ENCODE measurements around the gene MPP3.

The MPP3 gene

DNA sequence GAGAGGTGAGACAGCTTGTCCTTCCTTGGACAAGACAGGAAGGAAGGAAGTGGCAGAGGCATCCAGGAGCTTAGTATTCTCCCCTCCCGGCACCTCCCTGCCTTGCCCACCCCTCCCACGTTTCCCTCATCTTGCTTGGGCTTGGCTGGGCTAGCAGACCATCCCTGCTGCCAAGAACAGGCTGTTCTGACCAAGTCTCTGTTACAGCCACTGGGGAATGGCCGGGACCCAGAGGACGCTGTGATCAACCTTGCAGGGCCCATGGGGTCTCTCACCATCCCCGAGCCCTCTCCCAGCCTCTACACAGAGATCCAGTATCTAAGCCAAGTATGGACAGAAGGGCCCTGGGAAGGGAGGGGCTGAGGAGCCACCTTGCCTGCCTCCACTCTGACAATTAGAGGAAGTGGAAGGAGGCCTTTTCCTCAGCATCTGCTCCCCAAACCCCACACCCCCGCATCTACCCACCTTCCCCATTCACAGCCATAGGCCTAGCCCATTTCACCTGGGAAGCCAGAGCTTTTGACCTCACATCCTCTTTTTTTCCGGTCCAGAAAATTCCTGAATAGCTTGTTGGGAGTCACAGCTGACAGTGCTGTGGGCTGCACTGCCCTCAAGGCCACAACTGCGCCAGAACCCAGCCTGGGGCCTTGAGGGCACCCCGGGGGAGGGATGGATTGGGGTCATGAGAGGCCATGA is 28.1 kb upstream of the MPP3 start:
- in situ Hi-C loops (cut with HindIII; ENCODE audit: low sequenced_read_pairs), result no loop called here
- no peak for DNase-seq (ENCODE audit: low read depth)
- H3K4me3 ChIP-seq (ENCODE audit: low read depth, low read length), result no peak overlapping the region
- TF ChIP-seq, protein P1, sequence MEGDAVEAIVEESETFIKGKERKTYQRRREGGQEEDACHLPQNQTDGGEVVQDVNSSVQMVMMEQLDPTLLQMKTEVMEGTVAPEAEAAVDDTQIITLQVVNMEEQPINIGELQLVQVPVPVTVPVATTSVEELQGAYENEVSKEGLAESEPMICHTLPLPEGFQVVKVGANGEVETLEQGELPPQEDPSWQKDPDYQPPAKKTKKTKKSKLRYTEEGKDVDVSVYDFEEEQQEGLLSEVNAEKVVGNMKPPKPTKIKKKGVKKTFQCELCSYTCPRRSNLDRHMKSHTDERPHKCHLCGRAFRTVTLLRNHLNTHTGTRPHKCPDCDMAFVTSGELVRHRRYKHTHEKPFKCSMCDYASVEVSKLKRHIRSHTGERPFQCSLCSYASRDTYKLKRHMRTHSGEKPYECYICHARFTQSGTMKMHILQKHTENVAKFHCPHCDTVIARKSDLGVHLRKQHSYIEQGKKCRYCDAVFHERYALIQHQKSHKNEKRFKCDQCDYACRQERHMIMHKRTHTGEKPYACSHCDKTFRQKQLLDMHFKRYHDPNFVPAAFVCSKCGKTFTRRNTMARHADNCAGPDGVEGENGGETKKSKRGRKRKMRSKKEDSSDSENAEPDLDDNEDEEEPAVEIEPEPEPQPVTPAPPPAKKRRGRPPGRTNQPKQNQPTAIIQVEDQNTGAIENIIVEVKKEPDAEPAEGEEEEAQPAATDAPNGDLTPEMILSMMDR (IDR thresholded peaks at IDR 0.05; ENCODE audit: low read depth, low read length, missing control alignments), result no peak

DNA sequence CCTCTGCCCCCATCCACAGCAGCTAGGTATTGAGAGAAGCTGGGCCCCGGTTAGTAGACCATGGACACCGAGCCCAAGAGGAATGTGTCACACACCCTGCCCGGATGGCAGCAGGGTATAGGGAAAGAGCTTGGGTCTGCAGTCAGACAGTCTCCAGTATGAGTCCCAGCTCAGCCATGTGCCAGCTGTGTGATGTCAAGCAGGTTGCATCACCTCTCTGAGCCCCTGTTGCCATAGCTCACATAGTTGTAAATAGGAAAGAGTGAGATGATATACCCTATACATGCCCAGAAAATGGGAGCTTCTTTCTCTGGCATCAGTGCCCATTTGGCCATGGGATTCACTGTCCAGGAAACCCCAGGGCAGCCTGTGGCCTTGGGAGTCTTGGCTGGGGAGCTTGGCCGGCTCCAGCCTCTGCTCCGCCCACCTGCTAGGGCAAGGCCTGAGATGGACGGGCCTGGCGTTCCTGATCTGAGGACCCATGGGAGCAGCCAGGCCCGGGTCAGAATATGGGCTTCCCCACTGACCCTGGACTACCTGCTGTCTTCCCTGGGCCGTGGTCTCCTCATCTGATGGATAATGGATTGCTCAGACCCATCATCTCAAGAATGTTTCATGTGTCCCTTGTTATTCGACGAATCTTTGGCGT is 27.3 kb upstream of the MPP3 start:
- in situ Hi-C loops (cut with HindIII; ENCODE audit: low sequenced_read_pairs), result no loop called here
- H3K4me3 ChIP-seq (ENCODE audit: low read depth, low read length), result no peak overlapping the region
- DNase-seq (ENCODE audit: low read depth), result no peak
- TF ChIP-seq, protein P1 (IDR thresholded peaks at IDR 0.05; ENCODE audit: low read depth, low read length, missing control alignments), result no peak

DNA sequence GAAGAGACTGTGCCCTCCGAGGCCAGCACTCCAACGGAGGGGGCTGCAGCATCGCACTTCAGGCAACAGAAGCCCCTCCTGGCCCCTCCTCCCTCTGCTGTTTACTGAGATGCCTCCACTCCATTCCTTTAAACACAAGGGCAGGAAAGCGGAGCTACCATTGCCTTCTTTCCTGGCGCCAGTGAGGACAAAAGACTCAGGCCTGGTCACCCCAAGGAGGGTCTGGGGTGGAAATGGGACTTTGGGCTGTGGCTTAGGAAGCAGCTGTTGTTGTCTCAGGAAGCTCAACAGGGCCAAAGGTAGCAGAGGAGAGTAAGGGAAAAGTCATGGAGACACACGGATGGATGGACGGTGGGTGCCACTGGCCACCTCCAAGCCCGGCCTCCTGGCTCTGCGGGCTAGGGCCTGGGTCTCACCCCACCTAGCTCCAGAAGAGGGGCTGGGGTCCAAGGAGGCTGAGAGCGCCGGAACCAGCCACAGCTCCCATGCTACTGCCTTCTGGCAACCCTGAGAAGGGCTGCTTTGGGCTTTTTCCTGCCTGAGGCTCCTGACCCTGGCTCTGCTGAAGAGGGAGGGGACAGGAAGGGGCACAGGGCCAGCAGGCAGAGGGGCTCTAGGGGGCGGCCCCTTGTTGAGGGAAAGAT is 25.1 kb upstream of the MPP3 start:
- TF ChIP-seq, protein P1 (IDR thresholded peaks at IDR 0.05; ENCODE audit: low read depth, low read length, missing control alignments), result no peak
- DNase-seq (ENCODE audit: low read depth), result no peak
- no peak overlapping the region for H3K4me3 ChIP-seq (ENCODE audit: low read depth, low read length)
- in situ Hi-C loops (cut with HindIII; ENCODE audit: low sequenced_read_pairs), result no loop called here

DNA sequence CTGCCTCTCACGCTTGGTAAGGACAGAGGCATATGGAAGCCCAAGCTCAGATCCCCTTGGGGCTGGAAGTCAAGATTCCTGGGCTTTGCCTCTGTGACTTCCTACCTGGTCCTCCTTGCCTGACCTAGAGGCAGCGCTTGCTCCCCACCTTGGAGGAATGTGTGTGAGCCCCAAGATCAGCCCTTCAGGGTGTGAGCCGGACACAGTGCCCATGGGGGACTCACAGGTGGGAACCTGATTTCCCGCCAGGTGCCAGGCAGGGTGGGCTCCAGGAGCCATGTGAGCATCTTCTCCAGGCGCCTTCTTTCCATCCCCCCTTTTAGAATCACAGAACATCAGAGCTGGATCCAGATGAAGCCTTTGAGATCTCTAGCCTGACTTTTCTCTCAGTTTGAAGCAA is 24.2 kb upstream of the MPP3 start:
- in situ Hi-C loops (cut with HindIII; ENCODE audit: low sequenced_read_pairs), result no loop called here
- TF ChIP-seq, protein P1 (IDR thresholded peaks at IDR 0.05; ENCODE audit: low read depth, low read length, missing control alignments), result no peak
- DNase-seq (ENCODE audit: low read depth), result no peak

DNA sequence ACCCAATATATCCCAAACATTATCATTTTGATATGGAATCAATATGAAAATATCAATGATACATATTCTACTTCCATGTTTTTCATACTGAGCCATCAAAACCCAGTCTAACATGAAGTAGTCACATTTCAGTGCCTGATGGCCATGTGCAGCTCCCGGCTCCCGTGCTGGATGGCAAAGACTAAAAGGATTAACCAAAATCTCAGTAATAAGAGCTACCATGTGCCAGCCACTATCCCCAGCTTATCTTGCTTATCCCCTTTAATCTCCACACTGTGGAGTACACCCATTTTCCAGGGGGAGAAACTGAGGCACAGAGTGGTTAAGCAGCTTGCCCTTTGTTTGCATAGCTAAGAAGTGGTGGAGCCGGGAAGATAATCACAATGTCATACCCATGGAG is 23.2 kb upstream of the MPP3 start:
- TF ChIP-seq, protein P1 (IDR thresholded peaks at IDR 0.05; ENCODE audit: low read depth, low read length, missing control alignments), result no peak
- H3K4me3 ChIP-seq (ENCODE audit: low read depth, low read length), result no peak overlapping the region
- in situ Hi-C loops (cut with HindIII; ENCODE audit: low sequenced_read_pairs), result no loop called here
- DNase-seq (ENCODE audit: low read depth), result no peak

More for the DNA sequence above, 24.2 kb upstream of the MPP3 start:
- no peak overlapping the region for H3K4me3 ChIP-seq (ENCODE audit: low read depth, low read length)

DNA sequence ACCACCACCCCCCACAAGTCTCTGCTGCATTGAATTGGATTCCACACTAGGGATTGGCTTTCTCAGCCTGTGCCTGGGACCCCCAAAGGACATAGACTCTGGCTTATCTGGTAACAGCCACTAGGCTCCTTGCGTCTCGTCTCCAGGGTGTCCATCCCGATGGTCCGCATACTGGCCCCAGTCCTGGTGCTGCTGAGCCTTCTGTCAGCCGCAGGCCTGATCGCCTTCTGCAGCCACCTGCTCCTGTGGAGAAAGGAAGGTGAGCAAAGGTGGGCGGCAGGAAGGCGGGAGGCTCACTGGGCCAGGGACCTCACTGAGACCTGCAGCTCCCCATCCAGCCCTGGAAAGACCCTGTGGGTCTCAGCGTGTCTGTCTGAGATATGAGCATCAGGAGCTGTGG is 22.1 kb upstream of the MPP3 start:
- DNase-seq (ENCODE audit: low read depth), result no peak
- in situ Hi-C loops (cut with HindIII; ENCODE audit: low sequenced_read_pairs), result no loop called here
- TF ChIP-seq, protein P1 (IDR thresholded peaks at IDR 0.05; ENCODE audit: low read depth, low read length, missing control alignments), result no peak
- no peak overlapping the region for H3K4me3 ChIP-seq (ENCODE audit: low read depth, low read length)

Data from astrocyte of the cerebellum (primary cell).